Fibroblast of skin of back (primary cell): ENCODE results near the gene GTF2E1. TPM values are rescaled to one million over a fixed set of nuclear protein-coding genes. Genes with fewer than 3 reads are reported as not detected.
"Not testable (repeated sequence)": the region's sequence is repeated elsewhere in the genome, so short reads cannot be mapped to it uniquely, and the experiment has no call there.

Experiments used
- DNase-seq: peaks from one replicate; pipeline ENCODE4 v3.0.0-alpha.2; 2013
- polyA plus RNA-seq, 2 experiments: library from polyadenylated mRNA; unstranded; fragments of 120-200 nt; gene quantifications; one replicate each; pipeline ENCODE4 v1.2.1, GENCODE V29; 2013; ENCODE audit not compliant: insufficient read length in 2 of 2

Gene GTF2E1
- 13.9 TPM for polyA plus RNA-seq (2013, experiment 1 of 2; ENCODE audit: insufficient read length)
- 12.6 TPM for polyA plus RNA-seq (2013, experiment 2 of 2; ENCODE audit: insufficient read length)

GRCh38 chr3:120742198-120742848, at the start of gene GTF2E1, which contains the start of gene RABL3:
Gene GTF2E1, plus strand, starts transcription at chr3:120742744. Its CDS starts 7,809 bp downstream, at chr3:120750553.
Gene RABL3, minus strand, starts transcription at chr3:120742516. Its CDS starts 9 bp downstream, at chr3:120742507.
- DNase-seq: peak; percentile 100

- DNase-seq: peak; percentile 64
Observed at GRCh38 chr3:120693439-120694171, 48.9 kb upstream of the GTF2E1 start.

GRCh38 chr3:120699333-120699732, 43.2 kb upstream of the GTF2E1 start:
- DNase-seq: no peak

- no peak for DNase-seq
Observed at GRCh38 chr3:120705884-120706582, 36.5 kb upstream of the GTF2E1 start.

DNA sequence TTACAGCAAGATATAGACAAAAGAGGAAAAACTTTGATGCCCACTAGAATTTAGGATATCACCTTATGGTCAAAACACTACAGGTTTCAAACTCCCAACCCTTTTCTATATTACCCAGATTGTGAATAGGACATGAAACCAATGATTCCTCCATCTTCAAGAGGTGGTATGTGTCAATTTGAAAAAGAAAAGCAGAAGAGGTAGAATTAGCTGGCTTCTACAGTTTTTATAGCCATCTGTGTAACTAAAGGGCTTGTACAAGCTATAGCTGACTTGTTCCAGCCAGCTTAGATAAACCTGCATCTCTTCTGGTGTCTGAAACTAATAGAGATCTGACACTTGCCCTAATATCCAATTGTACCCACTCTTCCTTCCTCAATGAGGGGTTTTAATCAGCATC, 35.6 kb upstream of the GTF2E1 start:
- no peak for DNase-seq

- no peak for DNase-seq
Observed at GRCh38 chr3:120708408-120708807, 34.1 kb upstream of the GTF2E1 start.

DNA sequence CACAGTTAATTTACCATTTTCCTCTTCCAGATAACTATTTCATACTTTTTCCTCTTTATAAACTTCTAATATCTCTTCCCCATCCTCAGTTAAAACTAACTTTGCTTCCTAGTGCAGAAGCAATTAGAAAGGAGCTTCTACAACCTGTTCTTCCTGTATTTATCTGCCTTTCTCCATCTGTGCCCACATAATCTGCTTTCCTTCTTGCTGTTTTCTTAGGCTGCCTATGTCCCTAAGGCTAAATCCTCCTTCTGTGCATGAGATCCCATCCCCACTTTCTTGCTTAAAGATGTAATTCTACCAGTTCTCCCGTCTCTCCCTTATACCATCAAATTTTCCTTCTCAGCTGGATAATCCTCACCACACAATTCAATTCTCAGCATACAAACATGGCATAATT, 32.2 kb upstream of the GTF2E1 start:
- DNase-seq: no peak

DNA sequence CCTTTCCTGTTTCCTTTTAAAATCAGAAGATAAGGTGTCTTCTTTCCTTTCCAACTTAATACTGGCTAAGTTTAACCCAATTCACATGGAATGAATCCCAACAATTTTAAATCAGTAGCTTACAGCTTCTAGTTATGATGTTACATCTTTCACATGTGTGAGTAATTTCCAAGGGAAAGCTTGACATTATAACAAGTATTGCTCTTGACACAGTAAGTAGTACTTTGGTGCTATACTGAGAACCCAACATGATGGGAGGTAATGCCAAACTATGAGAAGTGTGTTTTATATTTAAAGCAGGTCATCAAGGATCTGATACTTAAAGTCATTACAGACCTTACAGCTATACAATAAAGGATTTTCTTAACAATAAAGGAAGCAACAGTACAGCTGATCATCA, 29.3 kb upstream of the GTF2E1 start:
- DNase-seq: no peak

- DNase-seq: not testable (repeated sequence)
Observed at GRCh38 chr3:120719167-120719834, 23.2 kb upstream of the GTF2E1 start.

- DNase-seq: peak; percentile 4
Observed at GRCh38 chr3:120726791-120727190, 15.8 kb upstream of the GTF2E1 start.

DNA sequence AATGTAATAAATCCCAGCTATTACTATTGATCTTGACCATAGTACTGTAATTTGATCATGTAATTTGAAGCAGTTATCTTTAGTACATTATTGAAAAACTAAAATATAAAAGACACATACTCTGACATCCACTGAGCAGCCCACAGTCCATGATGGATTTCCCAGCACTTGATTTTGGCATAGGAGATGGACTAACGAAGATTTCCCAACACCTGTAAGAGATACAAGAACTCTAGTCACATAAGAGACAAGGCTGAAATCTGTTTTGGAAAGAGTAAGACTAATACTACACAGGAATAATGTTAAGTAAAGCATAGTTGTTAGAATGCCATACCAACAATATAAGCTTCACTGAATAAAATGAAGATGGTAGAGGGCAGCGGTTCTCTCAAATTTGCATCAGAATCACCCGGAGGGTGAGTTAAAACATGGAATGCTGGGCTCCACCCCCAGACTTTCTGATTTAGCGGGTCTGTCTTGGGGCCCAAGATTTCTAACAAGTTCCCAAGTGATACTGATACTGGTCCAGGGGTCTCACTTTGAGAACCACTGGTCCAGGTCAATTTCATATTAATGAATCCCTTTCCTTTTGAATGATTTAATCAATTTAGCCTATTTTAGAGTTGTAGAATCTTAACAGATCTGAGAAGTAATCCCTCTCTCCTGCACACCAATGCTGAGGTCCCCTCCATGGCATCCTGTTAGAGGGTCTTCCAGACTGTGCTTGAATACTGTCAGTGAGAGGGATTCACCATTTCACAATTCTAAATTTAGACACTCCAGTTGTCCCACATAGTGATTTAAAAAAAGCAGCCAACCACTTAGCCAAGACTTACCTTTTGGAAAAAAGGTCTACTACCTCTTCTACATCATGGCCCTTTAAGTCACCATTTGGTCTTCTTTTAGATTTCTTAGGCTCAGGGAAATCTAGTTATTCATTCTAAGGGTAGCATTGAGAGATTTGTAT, 11.7 kb upstream of the GTF2E1 start:
- DNase-seq: no peak

DNA sequence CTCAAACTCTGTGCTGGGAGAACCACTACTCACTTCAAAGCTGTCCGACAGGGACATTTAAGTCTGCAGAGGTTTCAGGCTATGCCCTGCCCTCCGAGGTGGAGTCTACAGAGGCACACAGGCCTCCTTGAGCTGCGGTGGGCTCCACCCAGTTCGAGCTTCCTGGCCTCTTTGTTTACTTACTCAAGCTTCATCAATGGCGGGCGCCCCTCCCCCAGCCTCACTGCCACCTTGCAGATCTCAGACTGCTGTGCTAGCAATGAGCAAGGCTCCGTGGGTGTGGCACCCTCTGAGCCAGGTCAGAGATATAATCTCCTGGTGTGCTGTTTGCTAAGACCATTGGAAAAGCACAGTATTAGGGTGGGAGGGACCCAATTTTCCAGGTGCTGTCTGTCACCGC, 4.5 kb upstream of the GTF2E1 start:
- DNase-seq: not testable (repeated sequence)

DNA sequence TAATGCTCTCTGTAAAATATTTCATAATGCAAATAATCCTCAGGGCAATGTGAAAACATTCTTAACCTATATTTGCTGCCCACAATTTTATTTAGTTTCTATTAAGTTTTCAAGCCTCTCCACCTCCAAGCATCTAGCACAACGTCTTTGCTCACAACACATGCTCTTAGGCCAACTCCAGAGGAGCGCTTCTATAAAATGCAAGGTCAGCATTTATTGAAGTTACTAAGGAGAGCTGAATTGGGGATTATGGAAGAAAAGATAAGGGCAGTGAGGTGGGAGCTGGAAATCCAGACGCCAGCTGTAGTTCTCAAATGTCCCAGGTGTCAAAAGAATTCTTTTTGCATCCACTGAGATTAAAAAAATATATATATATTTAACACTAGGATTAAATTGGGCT, 1.2 kb upstream of the GTF2E1 start:
- DNase-seq: no peak

DNA sequence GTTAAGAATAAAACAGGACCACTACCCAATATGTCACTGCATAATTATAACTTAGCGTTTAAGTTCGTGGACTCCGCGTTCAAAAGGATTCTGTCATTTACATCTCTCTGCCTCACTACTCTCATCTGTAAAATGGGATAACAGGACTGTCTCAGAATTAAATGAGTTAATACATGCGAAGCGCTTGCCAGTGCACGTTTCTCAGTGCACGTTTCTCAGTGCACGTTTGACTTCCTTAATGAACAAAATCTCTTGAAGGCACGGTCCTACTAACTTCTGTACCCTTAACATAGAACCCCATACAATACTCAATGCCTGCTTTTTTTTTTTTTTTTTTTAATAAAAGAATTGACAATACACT, 727 bp upstream of the GTF2E1 start:
- DNase-seq: peak; percentile 61

DNA sequence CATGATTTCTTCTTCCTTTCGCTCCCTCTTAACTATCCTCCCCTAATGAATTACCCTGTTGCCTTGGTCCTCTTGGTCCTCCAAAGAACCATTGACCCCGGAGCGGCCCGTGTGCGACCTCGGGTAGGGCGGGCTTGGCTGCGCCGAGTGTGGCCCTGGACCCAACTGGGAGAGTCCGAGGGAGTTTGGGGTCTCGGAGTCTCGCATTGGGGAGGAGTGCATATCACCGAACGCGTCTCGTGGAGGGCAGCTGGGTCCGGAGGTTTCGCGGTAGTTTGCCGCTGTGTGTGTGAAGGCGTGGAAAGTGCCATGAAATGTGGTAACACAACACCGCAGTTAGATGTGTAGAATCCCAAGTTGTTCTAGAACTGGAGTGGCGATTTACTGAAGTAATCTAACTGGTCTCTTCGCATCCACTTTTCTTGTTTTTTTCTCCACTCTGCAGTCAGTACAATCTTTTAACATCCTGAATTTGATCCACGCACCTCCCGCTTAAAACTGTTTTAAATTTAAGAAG, 363 bp downstream of the GTF2E1 start:
- peak; percentile 27 for DNase-seq

DNA sequence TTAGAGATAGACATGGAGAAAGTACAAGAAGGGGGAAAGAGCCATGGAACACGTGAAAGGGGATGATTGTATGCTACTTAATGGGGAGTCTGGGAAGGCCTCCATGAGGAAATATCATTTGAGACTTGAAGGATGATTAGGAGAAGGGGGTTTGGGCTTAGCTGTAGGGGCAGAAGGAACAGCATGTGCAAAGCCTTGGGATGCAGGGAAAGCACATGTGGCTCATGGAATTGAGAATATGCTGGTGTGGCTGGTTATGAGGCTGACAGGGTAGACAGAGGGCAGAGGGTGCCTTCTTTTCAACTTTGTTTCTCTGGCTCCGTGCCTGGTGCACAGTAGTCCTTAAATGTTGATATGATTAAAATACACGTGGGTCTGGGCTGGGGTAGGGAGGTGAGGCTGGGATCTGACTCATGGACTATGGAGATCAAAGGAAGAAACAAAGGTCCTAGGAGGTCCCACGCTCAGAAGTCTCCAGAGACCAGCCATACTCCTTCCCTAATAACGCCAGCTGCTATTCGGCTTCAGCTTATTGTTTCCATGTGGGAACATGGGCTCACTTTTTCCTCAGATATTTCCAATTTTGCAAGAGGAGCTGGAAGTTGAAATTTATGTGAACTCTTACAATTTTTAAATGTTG, 1.1 kb downstream of the GTF2E1 start:
- DNase-seq: peak; percentile 15

DNA sequence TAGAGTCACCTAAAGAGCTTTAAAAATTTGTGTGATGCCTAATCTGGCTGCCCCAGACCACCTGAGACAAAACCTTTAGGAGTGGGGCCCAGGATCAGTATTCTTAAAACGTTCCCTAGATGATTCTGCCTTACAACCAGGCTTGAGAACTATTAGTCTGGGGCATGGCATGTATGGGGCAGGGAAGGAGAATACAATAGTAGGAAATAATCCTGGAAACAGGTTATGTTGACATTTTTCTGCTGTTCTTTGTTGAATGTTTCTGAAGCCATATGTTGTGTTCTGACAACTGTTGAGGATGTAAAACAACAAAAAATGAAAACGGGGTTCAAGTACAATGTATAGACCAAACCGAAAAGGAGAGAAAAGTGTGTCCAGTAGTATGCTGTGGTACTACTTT, 2.9 kb downstream of the GTF2E1 start:
- DNase-seq: no peak

DNA sequence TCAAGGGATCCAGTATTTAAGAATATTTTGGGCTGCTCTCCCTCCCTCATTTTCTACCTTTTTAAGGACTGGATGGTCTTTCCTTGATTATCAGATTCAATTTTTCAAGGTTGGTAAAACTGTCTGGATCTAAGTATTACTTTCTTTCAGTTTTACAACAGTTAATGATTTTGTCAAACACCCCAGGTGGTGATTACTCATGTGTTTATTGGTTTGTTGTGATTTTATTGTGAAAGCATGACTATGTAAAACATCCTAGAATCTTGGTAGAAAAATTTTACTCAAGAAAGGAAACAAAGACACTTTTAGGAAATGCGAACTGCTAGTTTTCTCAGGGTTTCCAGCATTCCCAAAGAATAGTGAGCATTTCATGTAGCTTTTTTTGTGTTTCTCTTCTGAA, 7.3 kb downstream of the GTF2E1 start:
- DNase-seq: no peak

DNA sequence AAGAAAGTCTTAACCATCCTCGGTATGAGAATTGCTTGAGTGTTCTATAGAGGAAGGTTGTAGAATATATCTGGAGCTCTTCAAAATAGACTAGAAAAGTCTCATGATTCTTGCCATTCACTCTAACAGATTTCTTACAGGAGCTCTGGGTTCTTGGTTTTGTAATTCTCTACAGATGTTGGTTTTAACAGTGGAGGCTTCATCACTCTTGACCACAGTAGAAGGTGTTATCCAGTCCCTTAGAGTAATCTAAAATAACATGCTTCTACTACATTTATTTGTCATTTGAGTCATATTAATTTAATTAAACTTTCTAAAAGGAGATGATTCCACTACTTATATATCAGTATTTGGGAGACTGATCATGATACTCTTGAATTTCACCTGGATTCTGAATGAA, 9.7 kb downstream of the GTF2E1 start:
- DNase-seq: no peak

DNA sequence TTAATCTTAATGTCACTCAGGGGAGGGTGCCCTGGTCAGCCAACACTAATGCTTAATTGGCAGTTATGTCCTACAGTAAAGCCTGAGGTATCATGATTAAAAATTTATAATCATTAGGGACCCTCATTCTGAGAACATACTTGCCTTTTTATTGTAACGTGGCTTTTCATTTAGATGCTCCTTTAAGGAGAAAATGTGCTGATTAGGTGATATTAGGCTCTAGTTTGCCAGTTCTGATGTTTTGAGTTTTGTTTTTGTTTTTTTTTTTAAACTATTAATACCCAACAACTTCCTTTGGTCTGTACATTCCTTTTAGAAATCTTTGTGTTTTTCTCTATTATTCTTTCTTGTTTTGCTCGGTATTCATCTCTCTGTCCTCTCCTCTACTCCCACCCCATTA, 10.3 kb downstream of the GTF2E1 start:
- no peak for DNase-seq

GRCh38 chr3:120753810-120754209, 11.3 kb downstream of the GTF2E1 start:
- no peak for DNase-seq
